22Rv1 (cell line): ENCODE results near the gene TRPV4.

Experiments used
- ZFX ChIP-seq: fragments of 450-650 bp; IDR thresholded peaks from 2 replicates; pipeline ENCODE4 v1.6.1; 2017; ENCODE audit warnings: antibody characterized with exemption, borderline replicate concordance
- TF ChIP-seq, protein P1 (sequence below): fragments of 450-650 bp; IDR thresholded peaks from 2 replicates; pipeline ENCODE4 v1.5.1; 2017; ENCODE audit warnings: mild to moderate bottlenecking

DNA sequence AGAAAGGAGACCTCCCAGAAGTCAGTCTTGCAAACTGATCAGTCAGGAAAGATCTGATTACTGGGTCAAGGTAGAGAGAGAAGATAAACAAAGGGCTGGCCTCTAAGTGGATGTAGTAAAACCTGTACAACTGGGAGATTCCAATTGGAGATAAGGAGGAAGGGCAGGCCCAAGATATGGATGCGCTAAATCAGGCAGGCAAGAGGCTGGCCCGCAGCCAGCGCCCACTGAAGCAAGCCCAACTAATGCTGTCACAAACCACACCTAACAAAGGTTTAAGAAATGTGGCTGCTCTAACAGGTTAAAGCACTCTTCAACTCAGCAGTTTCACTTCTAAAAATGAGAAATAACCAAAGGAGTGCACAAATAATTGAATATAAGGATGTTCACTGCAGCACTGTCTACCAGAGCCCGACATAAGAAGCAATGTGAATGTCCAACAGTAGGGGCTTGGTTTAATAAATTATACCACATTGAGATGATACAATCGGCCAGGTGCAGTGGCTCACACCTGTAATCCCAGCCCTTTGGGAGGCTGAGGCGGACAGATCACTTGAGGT is 42.5 kb upstream of the TRPV4 start:
- TF ChIP-seq, protein P1, sequence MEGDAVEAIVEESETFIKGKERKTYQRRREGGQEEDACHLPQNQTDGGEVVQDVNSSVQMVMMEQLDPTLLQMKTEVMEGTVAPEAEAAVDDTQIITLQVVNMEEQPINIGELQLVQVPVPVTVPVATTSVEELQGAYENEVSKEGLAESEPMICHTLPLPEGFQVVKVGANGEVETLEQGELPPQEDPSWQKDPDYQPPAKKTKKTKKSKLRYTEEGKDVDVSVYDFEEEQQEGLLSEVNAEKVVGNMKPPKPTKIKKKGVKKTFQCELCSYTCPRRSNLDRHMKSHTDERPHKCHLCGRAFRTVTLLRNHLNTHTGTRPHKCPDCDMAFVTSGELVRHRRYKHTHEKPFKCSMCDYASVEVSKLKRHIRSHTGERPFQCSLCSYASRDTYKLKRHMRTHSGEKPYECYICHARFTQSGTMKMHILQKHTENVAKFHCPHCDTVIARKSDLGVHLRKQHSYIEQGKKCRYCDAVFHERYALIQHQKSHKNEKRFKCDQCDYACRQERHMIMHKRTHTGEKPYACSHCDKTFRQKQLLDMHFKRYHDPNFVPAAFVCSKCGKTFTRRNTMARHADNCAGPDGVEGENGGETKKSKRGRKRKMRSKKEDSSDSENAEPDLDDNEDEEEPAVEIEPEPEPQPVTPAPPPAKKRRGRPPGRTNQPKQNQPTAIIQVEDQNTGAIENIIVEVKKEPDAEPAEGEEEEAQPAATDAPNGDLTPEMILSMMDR = no peak
- TF ChIP-seq ZFX = no peak
